CD4-positive, alpha-beta T cell treated with Interleukin-21 for 1 hour (primary cell): ENCODE measurements around the gene PEX3.
"Not testable (repeated sequence)": the region's sequence is repeated elsewhere in the genome, so short reads cannot be mapped to it uniquely, and the experiment has no call there.

Experiments used
- DNase-seq: peaks from one replicate; pipeline ENCODE4 v3.0.0-alpha.2; 2020

Gene PEX3

DNA sequence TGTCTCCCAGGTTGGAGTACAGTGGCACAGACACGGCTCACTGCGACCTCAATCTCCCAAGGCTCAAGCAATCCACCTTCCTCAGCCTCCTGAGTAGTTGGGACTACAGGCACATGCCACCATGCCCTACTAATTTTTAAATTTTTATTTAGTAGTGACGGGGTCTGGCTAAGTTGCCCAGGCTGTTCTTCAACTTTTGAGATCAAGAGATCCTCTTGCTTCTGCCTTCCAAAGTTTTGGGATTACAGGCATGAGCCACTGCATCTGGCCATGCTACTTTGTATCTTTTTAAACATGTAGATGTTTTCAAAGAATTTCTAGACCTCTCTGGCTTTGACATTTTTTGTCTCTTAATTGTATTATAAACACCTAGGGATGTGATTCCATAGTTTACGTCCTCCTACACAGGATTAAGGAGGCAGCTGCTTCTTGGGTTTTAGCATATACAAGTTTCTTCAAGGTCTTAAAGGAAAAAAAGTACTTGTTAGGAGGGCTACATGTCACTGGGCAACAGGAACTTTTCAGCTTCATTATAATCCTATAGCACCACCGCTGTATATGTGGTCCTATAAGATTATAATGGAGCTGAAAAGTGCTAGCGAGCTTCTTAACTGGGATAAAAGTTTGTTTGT lies 1.4 kb upstream of the PEX3 start:
- no peak for DNase-seq

DNA sequence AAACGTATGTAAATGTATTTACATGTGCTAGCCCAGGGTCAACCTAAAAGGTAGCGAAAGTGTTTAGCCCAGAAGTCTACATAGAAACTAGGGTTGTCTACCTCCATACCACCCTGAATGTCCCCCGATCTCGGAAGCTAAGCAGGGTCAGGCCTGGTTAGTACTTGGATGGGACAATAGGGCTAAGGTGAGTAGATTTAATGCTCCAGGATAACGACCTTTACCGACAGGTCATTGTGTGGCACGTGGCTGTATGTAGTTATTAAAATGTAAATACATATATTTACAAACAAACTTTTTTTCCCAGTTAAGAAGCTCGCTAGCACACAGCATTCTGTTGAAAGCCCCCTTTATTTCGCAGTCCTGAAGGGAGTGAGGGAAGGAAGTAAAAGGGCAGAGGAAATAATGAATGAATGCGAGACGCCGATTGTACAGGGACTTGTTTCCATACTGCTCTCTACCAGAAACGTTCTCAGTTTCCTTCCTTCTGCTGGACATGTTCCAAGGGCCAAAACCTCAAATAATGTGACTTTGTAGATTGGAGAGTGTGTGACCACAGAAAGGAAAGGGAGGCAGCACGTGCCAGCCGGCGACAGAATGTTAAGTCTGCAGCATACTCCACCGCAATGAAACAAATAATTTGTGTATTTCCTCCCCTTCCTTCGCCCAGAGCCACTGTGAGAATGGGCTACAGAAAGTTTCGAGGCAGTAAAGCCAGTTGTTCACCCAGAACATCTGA lies 722 bp upstream of the PEX3 start:
- peak; percentile 76 for DNase-seq

DNA sequence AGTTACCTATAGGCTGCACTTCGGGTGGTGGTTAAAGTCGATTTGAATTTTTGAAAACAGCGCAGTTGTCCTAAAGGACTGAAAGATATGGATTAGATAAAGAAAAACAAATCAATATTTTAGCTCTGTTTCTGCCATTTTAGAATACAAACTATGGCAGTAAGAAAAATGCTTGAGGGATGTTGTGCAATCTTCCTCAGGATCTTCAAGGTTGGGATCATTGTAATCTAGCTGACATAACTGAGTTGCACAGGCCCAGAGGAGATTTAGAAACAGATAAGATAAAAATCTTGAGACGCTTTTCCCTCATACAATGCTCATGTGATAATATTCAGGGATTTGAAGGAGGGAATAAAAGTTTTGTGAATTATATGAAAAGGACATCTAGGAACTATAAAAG lies 926 bp downstream of the PEX3 start:
- no peak for DNase-seq

GRCh38 chr6:143457563-143458359 lies 7.2 kb downstream of the PEX3 start:
- DNase-seq = no peak

DNA sequence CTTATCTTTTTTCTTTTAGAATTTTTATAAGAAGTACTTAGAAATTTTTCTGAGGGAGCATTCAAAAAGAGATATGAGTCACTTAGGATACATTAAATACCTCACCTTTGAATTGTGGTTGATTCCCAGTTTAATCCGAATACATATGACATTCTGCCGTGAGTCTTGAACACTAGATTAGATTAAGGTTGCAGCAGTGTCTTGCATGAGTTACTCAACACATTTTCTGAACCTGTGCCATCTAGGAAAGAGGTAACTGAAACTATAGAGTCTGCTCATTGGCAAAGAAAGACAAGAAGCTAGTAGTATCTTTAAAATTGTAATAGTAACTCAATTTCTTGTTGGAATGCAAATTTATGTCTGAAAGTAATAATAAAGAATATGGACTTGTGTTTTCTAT lies 14.9 kb downstream of the PEX3 start:
- DNase-seq = no peak

DNA sequence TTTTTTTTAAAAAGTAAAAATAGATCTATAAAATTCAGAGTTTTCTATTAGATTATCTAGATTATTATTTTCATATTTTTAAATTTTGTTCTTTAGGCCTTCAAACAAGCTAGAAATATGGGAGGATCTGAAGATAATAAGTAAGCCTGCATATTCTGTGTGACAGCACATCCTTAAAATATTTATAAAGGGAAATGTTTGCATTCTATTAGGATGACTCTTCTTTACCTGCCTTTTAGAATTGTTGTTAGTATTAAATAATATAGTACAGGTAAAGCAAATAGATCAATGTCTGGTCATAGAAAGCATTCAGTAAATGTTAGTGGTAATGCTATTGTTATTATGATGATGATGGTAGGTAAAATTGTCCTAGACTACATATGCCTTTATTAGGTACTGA lies 17.4 kb downstream of the PEX3 start:
- no peak for DNase-seq

DNA sequence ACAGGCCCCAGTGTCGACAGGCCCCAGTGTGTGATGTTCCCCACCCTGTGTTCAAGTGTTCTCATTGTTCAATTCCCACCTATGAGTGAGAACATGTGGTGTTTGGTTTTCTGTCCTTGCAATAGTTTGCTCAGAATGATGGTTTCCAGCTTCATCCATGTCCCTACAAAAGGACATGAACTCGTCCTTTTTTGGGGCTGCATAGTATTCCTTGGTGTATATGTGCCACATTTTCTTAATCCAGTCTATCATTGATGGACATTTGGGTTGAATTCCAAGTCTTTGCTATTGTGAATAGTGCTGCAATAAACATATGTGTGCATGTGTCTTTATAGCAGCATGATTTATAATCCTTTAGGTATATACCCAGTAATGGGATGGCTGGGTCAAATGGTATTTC lies 18.2 kb downstream of the PEX3 start:
- DNase-seq = not testable (repeated sequence)

GRCh38 chr6:143471822-143472221 lies 21.2 kb downstream of the PEX3 start:
- no peak for DNase-seq

DNA sequence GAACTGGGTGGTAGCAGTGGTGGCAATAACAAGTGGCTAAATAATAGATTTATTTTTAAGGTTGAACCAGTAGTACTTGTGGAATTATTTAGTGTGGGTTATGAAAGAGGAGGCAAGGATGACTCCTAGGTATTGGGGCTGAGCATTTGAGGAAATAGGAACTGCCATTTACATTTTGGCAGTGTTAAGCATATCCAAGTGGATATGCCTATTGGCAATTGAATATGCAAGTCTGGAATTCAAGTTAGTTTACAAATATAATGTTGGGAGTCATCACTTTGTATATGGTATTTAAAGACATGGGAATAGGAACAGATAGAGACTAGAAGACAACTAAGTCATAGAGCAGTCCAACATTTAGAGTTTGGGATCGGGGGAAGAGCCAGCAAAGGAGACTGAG lies 25.9 kb downstream of the PEX3 start:
- no peak for DNase-seq

GRCh38 chr6:143478479-143479062 lies 28.0 kb downstream of the PEX3 start:
- DNase-seq = no peak

DNA sequence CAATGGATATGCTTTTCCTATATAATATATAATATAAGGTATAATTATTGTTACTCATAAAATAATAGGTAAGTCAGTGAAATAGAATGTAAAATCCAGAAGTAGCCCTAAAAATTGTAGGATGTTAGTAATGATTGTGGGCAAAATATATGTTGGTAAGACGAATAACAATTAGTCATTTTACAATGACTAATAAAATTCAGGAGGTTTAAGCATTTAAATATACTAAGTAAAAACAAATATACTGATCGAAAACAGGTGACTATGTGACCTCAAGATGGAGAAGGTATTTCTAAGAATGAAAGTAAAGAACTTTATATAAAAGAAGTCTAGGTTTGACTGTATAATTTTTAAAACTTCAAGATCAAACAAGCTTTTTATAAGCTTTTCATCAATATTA lies 32.0 kb downstream of the PEX3 start:
- no peak for DNase-seq

GRCh38 chr6:143485967-143486366 lies 35.4 kb downstream of the PEX3 start:
- no peak for DNase-seq

DNA sequence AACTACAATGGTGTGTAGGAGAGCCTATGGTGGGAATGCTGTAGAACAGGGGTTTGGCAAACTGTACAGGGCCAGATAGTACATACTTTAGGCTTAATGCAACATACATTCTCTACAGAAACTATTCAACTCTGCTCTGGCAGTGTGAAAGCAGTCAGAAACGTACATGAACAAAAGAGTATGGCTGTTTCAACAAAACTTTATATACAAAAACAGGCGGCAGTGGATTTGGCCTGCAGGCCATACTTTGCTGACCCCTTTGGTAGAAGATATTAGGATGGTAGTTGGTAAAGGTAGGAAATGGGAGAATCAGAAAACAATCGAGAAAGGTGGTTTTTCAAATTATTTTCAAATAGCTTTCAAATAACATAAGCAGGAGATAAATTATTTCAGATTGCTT lies 36.1 kb downstream of the PEX3 start:
- no peak for DNase-seq

GRCh38 chr6:143490244-143490643 lies 39.6 kb downstream of the PEX3 start:
- no peak for DNase-seq

DNA sequence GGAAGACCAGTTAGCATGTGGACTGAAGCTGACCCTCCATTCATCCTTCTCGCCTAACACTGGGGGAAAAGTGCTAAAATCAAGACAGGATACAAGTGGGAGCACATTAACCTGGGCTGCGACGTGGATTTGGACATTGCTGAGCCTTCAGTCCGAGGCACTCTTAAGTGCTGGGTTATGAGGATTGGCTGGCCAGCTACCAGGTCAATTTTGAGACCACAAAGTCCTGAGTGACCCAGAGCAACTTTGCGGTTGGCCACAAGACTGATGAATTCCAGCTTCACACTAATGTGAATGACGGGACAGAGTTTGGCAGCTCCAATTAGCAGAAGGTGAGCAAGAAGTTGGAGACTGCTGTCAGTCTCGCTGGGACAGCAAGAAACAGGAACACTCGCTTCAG lies 40.2 kb downstream of the PEX3 start:
- no peak for DNase-seq

- no peak for DNase-seq
Observed at GRCh38 chr6:143496974-143497373, 46.4 kb downstream of the PEX3 start.

- DNase-seq = peak; percentile 23
Observed at GRCh38 chr6:143498428-143498827, 47.8 kb downstream of the PEX3 start.

GRCh38 chr6:143501851-143502250 lies 51.2 kb downstream of the PEX3 start:
- no peak for DNase-seq

DNA sequence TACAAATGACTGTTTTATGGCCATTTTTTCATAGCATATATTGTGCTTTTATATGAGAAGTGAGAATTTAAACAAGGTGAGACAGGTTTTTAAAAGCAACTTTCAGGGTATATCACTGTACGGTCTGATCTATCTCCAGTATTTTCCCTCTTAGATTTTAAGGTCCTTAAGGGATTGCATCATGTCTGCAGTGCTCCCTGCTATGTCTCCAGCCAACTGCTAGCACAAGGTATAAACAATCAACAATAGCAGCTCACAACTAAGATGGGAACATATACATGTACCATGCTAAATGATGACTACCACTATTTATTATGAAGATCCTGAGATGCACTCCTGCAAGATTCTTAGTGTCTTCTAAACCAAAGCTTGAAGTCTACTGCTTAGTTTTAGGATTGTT lies 53.8 kb downstream of the PEX3 start:
- DNase-seq = no peak

GRCh38 chr6:143505111-143505510 lies 54.5 kb downstream of the PEX3 start:
- no peak for DNase-seq

- no peak for DNase-seq
Observed at GRCh38 chr6:143505537-143505936, 54.9 kb downstream of the PEX3 start.

DNA sequence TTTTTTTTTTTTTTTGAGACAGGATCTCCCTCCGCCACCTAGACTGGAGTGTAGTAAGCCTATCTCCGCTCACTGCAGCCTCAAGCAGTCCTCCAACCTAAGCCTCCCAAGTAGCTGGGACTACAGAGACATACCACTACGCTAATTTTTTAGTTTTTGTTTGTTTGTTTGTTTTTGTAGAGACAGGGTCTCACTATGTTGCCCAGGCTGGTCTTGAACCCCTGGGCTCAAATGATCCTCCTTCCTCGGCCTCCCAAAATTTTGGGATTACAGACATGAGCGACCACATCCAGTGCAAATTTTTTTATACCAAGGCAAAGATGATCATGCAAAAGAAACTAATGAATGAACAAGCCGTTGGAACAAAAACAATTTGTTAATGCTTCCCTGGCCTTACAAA lies 55.6 kb downstream of the PEX3 start:
- no peak for DNase-seq

GRCh38 chr6:143506620-143507019 lies 56.0 kb downstream of the PEX3 start:
- DNase-seq = no peak
